HG02885 (cell line): Measurements from ENCODE around the gene PADI4.

ENCODE experiments used
- ATAC-seq: cut with Tn5 transposase; IDR thresholded peaks from one replicate; pipeline ENCODE4 v1.9.1; 2021; ENCODE audit warnings: mild to moderate bottlenecking; ENCODE audit not compliant: unreplicated experiment, poor library complexity

The PADI4 gene

DNA sequence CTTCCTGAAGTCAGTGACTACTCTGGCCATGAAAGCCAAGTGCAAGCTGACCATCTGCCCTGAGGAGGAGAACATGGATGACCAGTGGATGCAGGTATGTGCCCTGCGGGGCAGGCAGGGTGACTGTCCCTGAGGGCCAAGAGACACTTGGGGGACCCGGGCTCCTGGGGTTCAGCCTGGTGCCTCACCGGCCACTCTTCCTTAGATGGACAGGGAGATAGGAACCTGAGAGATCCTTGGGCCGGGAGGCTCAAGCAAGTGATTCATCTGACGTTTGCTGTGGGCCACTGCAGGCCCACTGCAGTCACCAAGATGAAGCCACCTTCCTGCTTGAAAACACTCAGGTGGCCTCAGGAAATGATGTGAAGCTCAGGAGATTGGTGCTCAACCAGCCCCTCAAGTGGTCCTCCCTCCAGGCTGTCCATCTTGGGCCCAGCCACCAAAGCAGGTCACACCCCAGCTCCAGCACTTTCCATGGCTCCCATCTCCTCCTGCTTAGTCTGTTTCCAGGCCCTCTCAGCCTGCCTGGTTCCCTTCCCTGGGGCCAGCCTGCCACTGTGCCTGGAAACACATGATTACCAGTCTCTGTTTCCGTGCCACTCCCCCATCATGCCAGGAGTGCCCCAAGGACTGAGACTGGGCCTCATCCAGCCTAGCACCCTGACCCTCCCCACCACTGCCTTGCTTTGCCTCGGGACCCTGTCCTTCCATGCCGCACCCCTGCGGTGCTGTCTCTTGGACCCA lies 38.2 kb downstream of the PADI4 start:
- ATAC-seq, result no peak

- no peak for ATAC-seq
Observed at GRCh38 chr1:17347769-17348592, 40.0 kb downstream of the PADI4 start.

DNA sequence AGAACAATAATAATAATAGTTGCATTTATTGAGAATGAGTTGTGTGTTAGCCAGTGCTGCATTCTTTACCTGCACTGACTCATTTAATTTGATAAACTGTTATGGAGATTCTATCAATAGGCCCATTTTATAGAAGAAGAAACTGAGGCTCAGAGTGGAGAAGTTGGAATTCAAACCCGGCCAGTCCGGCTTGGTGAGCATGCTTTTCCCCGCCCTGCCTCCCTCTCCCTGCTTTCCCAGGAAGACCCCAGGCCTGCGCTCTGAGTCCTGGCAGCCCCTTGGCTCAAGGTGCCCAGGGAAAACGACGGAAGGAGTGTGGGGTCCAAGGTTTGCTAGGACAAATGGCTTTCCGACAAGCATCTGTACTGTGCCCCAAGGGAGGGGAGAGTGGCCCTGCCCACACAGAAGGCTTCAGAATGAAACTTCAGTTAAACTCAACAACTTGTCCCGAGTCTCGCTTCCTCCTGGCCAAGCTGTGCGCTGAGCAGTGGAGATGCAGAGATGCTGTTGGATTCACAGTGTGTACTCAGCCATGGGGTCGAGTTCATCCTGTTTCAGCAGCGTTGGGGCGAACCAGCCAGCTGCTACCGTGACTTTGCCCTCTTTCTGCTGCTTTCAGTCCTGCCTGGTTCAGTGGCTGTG lies 40.7 kb downstream of the PADI4 start:
- no peak for ATAC-seq

GRCh38 chr1:17350083-17350482 lies 42.1 kb downstream of the PADI4 start:
- no peak for ATAC-seq

- ATAC-seq, result no peak
Observed at GRCh38 chr1:17350928-17351446, 43.0 kb downstream of the PADI4 start.

DNA sequence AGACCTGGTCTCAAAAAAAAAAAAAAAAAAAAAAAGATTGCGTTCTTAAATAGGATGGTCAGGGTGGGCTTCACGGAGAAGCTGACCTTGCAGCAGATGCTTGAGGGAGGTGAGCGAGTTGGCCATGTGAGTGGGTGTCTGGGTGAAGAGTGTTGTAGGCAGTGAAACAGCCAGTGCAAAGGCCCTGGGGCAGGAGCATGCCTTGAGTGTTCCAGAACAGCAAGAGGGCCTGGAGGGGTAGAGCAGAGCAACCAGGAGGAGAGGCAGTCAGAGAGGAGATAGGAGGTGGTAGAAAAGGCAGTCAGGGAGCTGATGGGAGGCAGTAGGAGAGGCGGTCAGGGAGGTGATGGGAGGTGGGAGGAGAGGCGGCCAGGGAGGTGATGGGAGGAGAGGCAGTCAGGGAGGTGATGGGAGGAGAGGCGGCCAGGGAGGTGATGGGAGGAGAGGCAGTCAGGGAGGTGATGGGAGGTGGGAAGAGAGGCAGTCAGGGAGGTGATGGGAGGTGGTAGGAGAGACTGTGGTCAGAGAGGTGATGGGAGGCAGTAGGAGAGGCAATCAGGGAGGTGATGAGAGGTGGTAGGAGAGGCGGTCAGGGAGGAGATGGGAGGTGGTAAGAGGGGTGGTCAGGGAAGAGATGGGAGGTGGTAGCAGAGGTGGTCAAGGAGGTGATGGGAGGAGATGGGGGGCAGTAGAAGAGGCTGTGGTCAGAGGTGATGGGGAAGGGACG lies 43.8 kb downstream of the PADI4 start:
- ATAC-seq, result no peak

DNA sequence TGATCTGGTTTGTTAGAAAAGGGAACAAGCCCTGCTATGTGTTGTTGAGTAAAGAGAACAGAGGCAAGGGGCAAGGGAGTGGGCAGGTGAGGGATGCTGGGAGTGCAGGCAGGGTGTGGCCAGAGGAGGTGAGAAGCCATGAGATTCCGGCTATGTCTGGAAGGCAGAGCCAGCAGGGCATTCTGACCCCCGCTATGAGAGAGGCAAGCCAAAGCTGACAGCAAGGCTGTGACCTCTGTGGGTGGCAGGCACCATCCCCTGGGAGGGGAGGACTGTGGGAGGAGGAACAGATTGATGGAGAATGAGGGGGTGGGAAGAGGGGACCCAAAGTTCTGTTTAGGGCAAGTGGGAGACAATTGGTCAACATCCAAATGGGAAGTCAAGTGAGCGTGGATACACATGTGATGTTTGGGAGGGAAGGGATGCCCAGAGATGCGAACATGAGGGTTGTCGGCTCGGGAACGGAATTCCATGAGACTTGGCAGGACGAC lies 44.5 kb downstream of the PADI4 start:
- ATAC-seq, result no peak

DNA sequence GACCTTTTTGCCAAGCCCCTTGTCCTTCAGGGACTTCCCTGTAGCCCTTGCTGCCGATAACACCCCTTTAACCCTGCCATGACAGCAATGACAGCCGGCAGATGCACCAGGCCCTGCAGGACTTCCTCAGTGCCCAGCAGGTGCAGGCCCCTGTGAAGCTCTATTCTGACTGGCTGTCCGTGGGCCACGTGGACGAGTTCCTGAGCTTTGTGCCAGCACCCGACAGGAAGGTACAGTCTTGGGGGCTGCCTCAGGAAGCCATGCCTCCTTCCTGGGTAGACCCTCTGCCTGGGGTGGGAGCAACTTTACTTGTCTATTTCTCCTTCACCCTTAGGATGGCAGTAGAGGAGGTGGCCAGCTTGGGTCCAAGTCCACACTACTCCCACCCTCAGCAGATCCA lies 47.9 kb downstream of the PADI4 start:
- ATAC-seq, result no peak

- no peak for ATAC-seq
Observed at GRCh38 chr1:17356387-17357026, 48.5 kb downstream of the PADI4 start.

- ATAC-seq, result no peak
Observed at GRCh38 chr1:17358557-17358956, 50.6 kb downstream of the PADI4 start.

DNA sequence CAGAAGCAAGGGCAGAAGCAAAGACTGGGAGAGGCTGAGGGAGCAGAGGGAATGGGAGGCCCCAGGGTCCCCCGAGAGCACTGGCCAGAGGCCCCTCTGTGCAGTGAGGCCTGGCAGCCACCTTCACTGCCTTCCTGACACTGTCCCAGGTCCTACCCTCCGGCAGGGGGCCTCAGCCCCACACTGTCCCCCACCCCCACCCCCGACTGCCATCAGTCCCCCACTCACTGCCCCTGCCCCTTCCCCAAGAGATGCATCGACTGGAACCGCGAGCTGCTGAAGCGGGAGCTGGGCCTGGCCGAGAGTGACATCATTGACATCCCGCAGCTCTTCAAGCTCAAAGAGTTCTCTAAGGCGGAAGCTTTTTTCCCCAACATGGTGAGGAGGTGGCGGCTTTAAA lies 51.0 kb downstream of the PADI4 start:
- ATAC-seq, result no peak

DNA sequence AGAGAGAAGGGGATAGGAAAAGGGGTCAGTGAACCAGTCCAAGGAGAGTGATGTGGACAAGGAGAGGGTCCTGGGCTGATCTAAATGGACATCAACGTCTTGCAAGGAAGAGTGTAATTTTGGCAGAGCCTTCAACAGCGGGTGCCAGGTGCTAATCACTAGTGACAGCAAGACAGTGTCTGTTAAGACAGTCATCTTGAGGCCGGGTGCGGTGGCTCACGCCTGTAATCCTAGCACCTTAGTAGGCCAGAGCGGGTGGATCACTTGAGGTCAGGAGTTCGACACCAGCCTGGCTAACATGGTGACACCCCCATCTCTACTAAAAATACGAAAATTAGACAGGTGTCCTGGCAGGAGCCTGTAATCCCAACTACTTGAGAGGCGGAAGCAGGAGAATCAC lies 51.8 kb downstream of the PADI4 start:
- no peak for ATAC-seq

- no peak for ATAC-seq
Observed at GRCh38 chr1:17360272-17360956, 52.4 kb downstream of the PADI4 start.

GRCh38 chr1:17361687-17362086 lies 53.7 kb downstream of the PADI4 start:
- no peak for ATAC-seq

DNA sequence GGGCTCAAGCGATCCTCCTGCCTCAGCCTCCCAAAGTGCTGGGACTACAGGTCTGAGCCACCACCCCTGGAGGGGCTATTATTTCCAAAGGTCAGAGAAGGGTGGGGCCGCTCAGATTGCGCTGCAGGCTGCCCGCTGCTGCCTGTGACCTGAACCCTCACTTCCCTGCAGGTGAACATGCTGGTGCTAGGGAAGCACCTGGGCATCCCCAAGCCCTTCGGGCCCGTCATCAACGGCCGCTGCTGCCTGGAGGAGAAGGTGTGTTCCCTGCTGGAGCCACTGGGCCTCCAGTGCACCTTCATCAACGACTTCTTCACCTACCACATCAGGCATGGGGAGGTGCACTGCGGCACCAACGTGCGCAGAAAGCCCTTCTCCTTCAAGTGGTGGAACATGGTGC lies 55.4 kb downstream of the PADI4 start:
- ATAC-seq, result no peak

- ATAC-seq, result no peak
Observed at GRCh38 chr1:17363771-17364170, 55.8 kb downstream of the PADI4 start.

- no peak for ATAC-seq
Observed at GRCh38 chr1:17365293-17365692, 57.3 kb downstream of the PADI4 start.

DNA sequence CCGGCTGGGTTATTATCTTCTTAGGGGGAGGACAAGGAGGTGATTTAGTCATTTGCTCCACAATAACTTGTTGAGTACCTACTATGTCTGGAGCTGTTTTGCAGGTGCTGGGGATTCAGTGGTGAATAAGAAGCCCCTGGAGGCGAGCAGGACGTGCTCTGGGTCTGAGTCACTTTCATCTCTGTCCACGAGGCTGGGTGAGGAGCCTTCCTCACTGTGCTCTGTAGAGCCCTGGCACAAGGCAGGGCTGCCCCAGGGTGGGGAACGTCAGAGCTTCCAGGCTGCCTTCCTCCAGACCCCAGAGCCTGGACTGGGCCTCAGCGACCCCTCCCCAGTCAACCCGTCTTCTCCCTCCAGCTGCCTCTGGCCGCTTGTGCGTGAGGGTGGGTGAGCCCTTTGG lies 61.5 kb downstream of the PADI4 start:
- no peak for ATAC-seq

DNA sequence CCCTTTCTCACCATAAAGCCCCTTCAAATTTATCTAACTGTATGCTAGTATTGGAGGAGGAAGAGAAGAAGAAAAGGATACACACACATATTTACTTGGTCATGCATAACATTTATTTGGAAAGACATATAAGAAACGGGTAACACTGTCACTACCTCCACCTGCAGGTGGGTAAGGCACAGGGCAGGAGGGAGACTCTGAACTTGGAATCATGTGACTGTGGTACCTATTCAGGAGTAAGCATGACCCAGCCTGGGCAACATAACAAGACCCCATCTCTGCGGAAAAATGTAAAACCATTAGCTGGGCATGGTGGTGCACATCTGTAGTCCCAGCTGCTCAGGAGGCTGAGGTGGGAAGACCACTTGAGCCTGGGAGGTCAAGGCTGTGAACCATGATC lies 62.6 kb downstream of the PADI4 start:
- no peak for ATAC-seq
